GM19395 (cell line): ENCODE measurements around the gene ENSA.
"Not testable (repeated sequence)": the region's sequence is repeated elsewhere in the genome, so short reads cannot be mapped to it uniquely, and the experiment has no call there.

Experiments
- ATAC-seq: cut with Tn5 transposase; IDR thresholded peaks from one replicate; pipeline ENCODE4 v1.9.1; 2021; ENCODE audit warnings: mild to moderate bottlenecking, moderate library complexity; ENCODE audit not compliant: unreplicated experiment

ENSA gene

GRCh38 chr1:150629115-150629928, at the start of gene ENSA:
Gene ENSA, minus strand, starts transcription at chr1:150629612. Its CDS starts 142 bp downstream, at chr1:150629470.
- ATAC-seq, result peak; percentile 93

GRCh38 chr1:150678988-150679387, 49.6 kb upstream of the ENSA start:
- ATAC-seq, result no peak

- no peak for ATAC-seq
Observed at GRCh38 chr1:150674881-150675280, 45.5 kb upstream of the ENSA start.

GRCh38 chr1:150663321-150663720, 33.9 kb upstream of the ENSA start:
- no peak for ATAC-seq

GRCh38 chr1:150662811-150663210, 33.4 kb upstream of the ENSA start:
- no peak for ATAC-seq

GRCh38 chr1:150661156-150661555, 31.7 kb upstream of the ENSA start:
- ATAC-seq, result no peak

- no peak for ATAC-seq
Observed at GRCh38 chr1:150660584-150660983, 31.2 kb upstream of the ENSA start.

- ATAC-seq, result not testable (repeated sequence)
Observed at GRCh38 chr1:150657064-150657463, 27.7 kb upstream of the ENSA start.

GRCh38 chr1:150654635-150655034, 25.2 kb upstream of the ENSA start:
- ATAC-seq, result not testable (repeated sequence)

GRCh38 chr1:150650193-150650592, 20.8 kb upstream of the ENSA start:
- ATAC-seq, result no peak

GRCh38 chr1:150649441-150650075, 20.1 kb upstream of the ENSA start:
- no peak for ATAC-seq

GRCh38 chr1:150642296-150642695, 12.9 kb upstream of the ENSA start:
- no peak for ATAC-seq

GRCh38 chr1:150641126-150641815, 11.9 kb upstream of the ENSA start:
- ATAC-seq, result not testable (repeated sequence)

- ATAC-seq, result not testable (repeated sequence)
Observed at GRCh38 chr1:150638430-150638829, 9.0 kb upstream of the ENSA start.

- not testable (repeated sequence) for ATAC-seq
Observed at GRCh38 chr1:150634839-150635622, 5.6 kb upstream of the ENSA start.

- no peak for ATAC-seq
Observed at GRCh38 chr1:150628766-150629114, 672 bp downstream of the ENSA start.

- ATAC-seq, result no peak
Observed at GRCh38 chr1:150627826-150628410, 1.5 kb downstream of the ENSA start.

GRCh38 chr1:150626150-150626549, 3.3 kb downstream of the ENSA start:
- no peak for ATAC-seq

- not testable (repeated sequence) for ATAC-seq
Observed at GRCh38 chr1:150624546-150624945, 4.9 kb downstream of the ENSA start.

GRCh38 chr1:150624134-150624533, 5.3 kb downstream of the ENSA start:
- not testable (repeated sequence) for ATAC-seq
